ENCODE measurements around the gene FXR2. TPM values are rescaled to one million over a fixed set of nuclear protein-coding genes. Genes with fewer than 3 reads are reported as not detected.

Gene FXR2
- total RNA-seq, 2 experiments from 2014 or later, result 30.4 to 31.2 TPM

- H3K4me3 Mint-ChIP-seq, result peak overlapping the region; percentile 93
- ChIA-PET CTCF (interaction anchor here (1.3 to 3.1 kb wide), 5 partner anchors 11 to 137 kb away, joined by 3 to 21 read pairs (median 12); partner anchors contain the start of genes MPDU1, SENP3, SOX15 and TP53), POLR2A (interaction anchor here (0.6 to 9.3 kb wide), 25 partner anchors 8 to 562 kb away, joined by 3 to 169 read pairs (median 4); partner anchors contain the start of genes ACAP1, CD68, MPDU1 and PHF23)
- H3K4me1 Mint-ChIP-seq, result peaks cover 70% of the 10 kb centered on the region
- peak; percentile 94 for DNase-seq
- H3K9me3 Mint-ChIP-seq, result no peaks in the 10 kb centered on the region
- H3K27me3 Mint-ChIP-seq, result no peaks in the 10 kb centered on the region
- peak overlapping the region; percentile 99 for H3K27ac Mint-ChIP-seq
- H3K36me3 Mint-ChIP-seq (ENCODE audit: low read depth), result peaks cover 84% of the 10 kb centered on the region
Measured at GRCh38 chr17:7573324-7574080, 41.2 kb downstream of the FXR2 start.

DNA sequence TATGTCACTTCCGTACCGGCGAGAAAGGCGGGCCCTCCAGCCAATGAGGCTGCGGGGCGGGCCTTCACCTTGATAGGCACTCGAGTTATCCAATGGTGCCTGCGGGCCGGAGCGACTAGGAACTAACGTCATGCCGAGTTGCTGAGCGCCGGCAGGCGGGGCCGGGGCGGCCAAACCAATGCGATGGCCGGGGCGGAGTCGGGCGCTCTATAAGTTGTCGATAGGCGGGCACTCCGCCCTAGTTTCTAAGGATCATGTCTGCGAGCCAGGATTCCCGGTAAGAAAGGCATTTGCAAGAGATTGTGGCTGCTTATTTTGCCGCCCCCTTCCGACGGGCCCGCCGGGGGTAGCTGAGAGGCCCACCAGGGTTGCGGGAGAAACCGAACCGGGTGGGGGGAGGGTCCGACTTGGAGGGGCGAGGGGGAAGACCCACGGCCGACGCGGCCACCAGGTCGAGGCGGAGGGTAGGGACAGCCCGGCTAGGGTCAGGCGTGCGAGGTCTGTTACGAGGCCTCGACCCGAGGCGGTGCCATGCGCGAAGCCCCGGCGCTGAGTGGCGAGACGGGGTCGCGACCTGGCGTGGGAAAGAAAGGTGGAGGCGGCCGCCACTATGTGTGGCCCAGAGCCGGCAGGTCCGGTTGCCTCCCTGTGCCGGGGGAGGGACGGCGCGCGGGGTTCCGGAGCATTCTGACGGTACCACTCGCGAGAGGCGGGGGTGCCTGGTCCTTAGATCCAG, 41.9 kb downstream of the FXR2 start:
- Mint-ChIP-seq H3K27ac (peak overlapping the region; percentile 99), H3K4me1 (peaks cover 63% of the 10 kb centered on the region), H3K9me3 (no peaks in the 10 kb centered on the region), H3K36me3 (ENCODE audit: low read depth) (peaks cover 78% of the 10 kb centered on the region), H3K27me3 (no peaks in the 10 kb centered on the region), H3K4me3 (peak overlapping the region; percentile 93)
- POLR2A ChIA-PET, result interaction anchor here (0.7 to 9.3 kb wide), 23 partner anchors 11 to 561 kb away, joined by 3 to 169 read pairs (median 4); partner anchors contain the start of genes ACAP1, CD68, CHRNB1 and MPDU1
- DNase-seq, result peak; percentile 100
- CTCF ChIA-PET, result interaction anchor here (1.3 to 3.1 kb wide), 4 partner anchors 12 to 217 kb away, joined by 3 to 21 read pairs (median 8); partner anchors contain the start of genes SENP3, TP53 and WRAP53

DNA sequence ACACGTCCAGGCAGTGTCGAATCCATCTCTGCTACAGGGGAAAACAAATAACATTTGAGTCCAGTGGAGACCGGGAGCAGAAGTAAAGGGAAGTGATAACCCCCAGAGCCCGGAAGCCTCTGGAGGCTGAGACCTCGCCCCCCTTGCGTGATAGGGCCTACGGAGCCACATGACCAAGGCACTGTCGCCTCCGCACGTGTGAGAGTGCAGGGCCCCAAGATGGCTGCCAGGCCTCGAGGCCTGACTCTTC, 42.4 kb downstream of the FXR2 start:
- CTCF ChIA-PET, result interaction anchor here (1.2 to 1.8 kb wide), 4 partner anchors 12 to 217 kb away, joined by 3 to 8 read pairs (median 4); partner anchors contain the start of gene TP53
- H3K9me3 Mint-ChIP-seq, result no peaks in the 10 kb centered on the region
- H3K4me3 Mint-ChIP-seq, result peak overlapping the region; percentile 93
- H3K27ac Mint-ChIP-seq, result peak overlapping the region; percentile 99
- peaks cover 61% of the 10 kb centered on the region for H3K4me1 Mint-ChIP-seq
- POLR2A ChIA-PET, result interaction anchor here (0.8 to 9.3 kb wide), 14 partner anchors 10 to 258 kb away, joined by 3 to 169 read pairs (median 4); partner anchors contain the start of genes CD68, CHRNB1, MPDU1 and POLR2A
- H3K27me3 Mint-ChIP-seq, result no peaks in the 10 kb centered on the region
- DNase-seq, result no peak
- peaks cover 77% of the 10 kb centered on the region for H3K36me3 Mint-ChIP-seq (ENCODE audit: low read depth)

DNA sequence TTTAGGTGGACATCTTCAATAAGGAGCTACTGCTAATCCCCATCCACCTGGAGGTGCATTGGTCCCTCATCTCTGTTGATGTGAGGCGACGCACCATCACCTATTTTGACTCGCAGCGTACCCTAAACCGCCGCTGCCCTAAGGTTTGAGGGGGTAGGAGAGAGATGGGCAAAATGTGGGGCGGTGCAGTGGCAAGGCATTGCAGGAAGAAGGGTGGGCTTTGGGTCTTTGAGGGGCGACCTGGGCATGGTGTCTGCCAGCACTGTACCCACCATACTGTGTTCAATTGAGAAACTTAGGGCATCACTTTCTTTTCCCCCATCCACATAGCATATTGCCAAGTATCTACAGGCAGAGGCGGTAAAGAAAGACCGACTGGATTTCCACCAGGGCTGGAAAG, 44.3 kb downstream of the FXR2 start:
- Mint-ChIP-seq H3K36me3 (ENCODE audit: low read depth) (peaks cover 68% of the 10 kb centered on the region), H3K27ac (peak overlapping the region; percentile 37)

GRCh38 chr17:7569571-7569970, 45.1 kb downstream of the FXR2 start:
- H3K27ac Mint-ChIP-seq, result no peak overlapping the region
- H3K4me1 Mint-ChIP-seq, result peaks cover 34% of the 10 kb centered on the region
- no peak for DNase-seq
- ChIA-PET CTCF (interaction anchor here (0.5 to 1.0 kb wide), 3 partner anchors 9 to 23 kb away, joined by 3 to 4 read pairs (median 3); no protein-coding TSS in a partner anchor), POLR2A (interaction anchor here (1.1 to 9.3 kb wide), 6 partner anchors 7 to 118 kb away, joined by 3 to 169 read pairs (median 44); partner anchors contain the start of genes CD68, MPDU1, POLR2A and SENP3)
- H3K36me3 Mint-ChIP-seq (ENCODE audit: low read depth), result peaks cover 67% of the 10 kb centered on the region
- no peaks in the 10 kb centered on the region for H3K9me3 Mint-ChIP-seq
- H3K4me3 Mint-ChIP-seq, result no peak overlapping the region
- H3K27me3 Mint-ChIP-seq, result no peaks in the 10 kb centered on the region

More for the DNA sequence above, 44.3 kb downstream of the FXR2 start:
- CTCF ChIA-PET, result interaction anchor here (0.6 to 1.8 kb wide), 4 partner anchors 9 to 121 kb away, joined by 3 to 8 read pairs (median 4); partner anchors contain the start of genes SENP3 and TP53
- H3K4me3 Mint-ChIP-seq, result no peak overlapping the region
- no peaks in the 10 kb centered on the region for H3K27me3 Mint-ChIP-seq
- no peak for DNase-seq
- POLR2A ChIA-PET, result interaction anchor here (0.5 to 9.3 kb wide), 9 partner anchors 8 to 117 kb away, joined by 3 to 169 read pairs (median 6); partner anchors contain the start of genes CD68, MPDU1, POLR2A and SENP3
- peaks cover 42% of the 10 kb centered on the region for H3K4me1 Mint-ChIP-seq
- no peaks in the 10 kb centered on the region for H3K9me3 Mint-ChIP-seq

GRCh38 chr17:7563115-7563869, 51.4 kb downstream of the FXR2 start:
- DNase-seq, result no peak
- CTCF ChIA-PET, result no interaction called here
- Mint-ChIP-seq H3K27ac (peak overlapping the region; percentile 87), H3K36me3 (ENCODE audit: low read depth) (peaks cover 44% of the 10 kb centered on the region), H3K9me3 (no peaks in the 10 kb centered on the region), H3K4me1 (peaks cover 46% of the 10 kb centered on the region), H3K4me3 (peak overlapping the region; percentile 81), H3K27me3 (no peaks in the 10 kb centered on the region)
- POLR2A ChIA-PET, result interaction anchor here (0.6 to 4.5 kb wide), 4 partner anchors 9 to 124 kb away, joined by 3 to 80 read pairs (median 12); partner anchors contain the start of genes MPDU1, TP53 and WRAP53

GRCh38 chr17:7562208-7562605, 52.5 kb downstream of the FXR2 start:
- ChIA-PET CTCF (interaction anchor here (1.5 to 6.2 kb wide), 7 partner anchors 9 to 126 kb away, joined by 4 to 207 read pairs (median 20); partner anchors contain the start of genes MPDU1, TP53 and WRAP53), POLR2A (interaction anchor here (1.0 to 4.5 kb wide), 10 partner anchors 11 to 281 kb away, joined by 3 to 80 read pairs (median 22); partner anchors contain the start of genes ACAP1, MPDU1, POLR2A and SLC2A4)
- no peak for DNase-seq
- peak overlapping the region; percentile 81 for H3K4me3 Mint-ChIP-seq
- no peaks in the 10 kb centered on the region for H3K27me3 Mint-ChIP-seq
- H3K4me1 Mint-ChIP-seq, result peaks cover 47% of the 10 kb centered on the region
- H3K27ac Mint-ChIP-seq, result peak overlapping the region; percentile 87
- peaks cover 42% of the 10 kb centered on the region for H3K36me3 Mint-ChIP-seq (ENCODE audit: low read depth)
- no peaks in the 10 kb centered on the region for H3K9me3 Mint-ChIP-seq

- peaks cover 48% of the 10 kb centered on the region for H3K4me1 Mint-ChIP-seq
- POLR2A ChIA-PET, result interaction anchor here (1.0 to 4.5 kb wide), 24 partner anchors 9 to 280 kb away, joined by 3 to 80 read pairs (median 5); partner anchors contain the start of genes ACAP1, CD68, MPDU1 and POLR2A
- no peaks in the 10 kb centered on the region for H3K27me3 Mint-ChIP-seq
- H3K36me3 Mint-ChIP-seq (ENCODE audit: low read depth), result peaks cover 39% of the 10 kb centered on the region
- H3K9me3 Mint-ChIP-seq, result no peaks in the 10 kb centered on the region
- CTCF ChIA-PET, result interaction anchor here (0.8 to 6.2 kb wide), 35 partner anchors 9 to 516 kb away, joined by 3 to 207 read pairs (median 7); partner anchors contain the start of genes CD68, FXR2, GABARAP and MPDU1
- H3K27ac Mint-ChIP-seq, result peak within 1 kb of the TSS; percentile 93
- peak within 1 kb of the TSS; percentile 91 for H3K4me3 Mint-ChIP-seq
- DNase-seq, result peak; percentile 91
Measured at GRCh38 chr17:7561589-7562207, 53.0 kb downstream of the FXR2 start, which contains the start of gene SENP3. SENP3 (plus strand) TSS chr17:7561919; CDS start chr17:7563077, 1,158 bp downstream.

GRCh38 chr17:7561028-7561575, 53.6 kb downstream of the FXR2 start:
- DNase-seq, result peak; percentile 85
- H3K27me3 Mint-ChIP-seq, result no peaks in the 10 kb centered on the region
- ChIA-PET CTCF (interaction anchor here (0.8 to 6.2 kb wide), 41 partner anchors 9 to 515 kb away, joined by 3 to 207 read pairs (median 6); partner anchors contain the start of genes CD68, FXR2, GABARAP and MPDU1), POLR2A (interaction anchor here (0.9 to 4.5 kb wide), 28 partner anchors 9 to 253 kb away, joined by 3 to 80 read pairs (median 4); partner anchors contain the start of genes ACAP1, CD68, MPDU1 and POLR2A)
- peaks cover 52% of the 10 kb centered on the region for H3K4me1 Mint-ChIP-seq
- H3K27ac Mint-ChIP-seq, result peak overlapping the region; percentile 93
- H3K9me3 Mint-ChIP-seq, result no peaks in the 10 kb centered on the region
- peaks cover 42% of the 10 kb centered on the region for H3K36me3 Mint-ChIP-seq (ENCODE audit: low read depth)
- H3K4me3 Mint-ChIP-seq, result peak overlapping the region; percentile 91

DNA sequence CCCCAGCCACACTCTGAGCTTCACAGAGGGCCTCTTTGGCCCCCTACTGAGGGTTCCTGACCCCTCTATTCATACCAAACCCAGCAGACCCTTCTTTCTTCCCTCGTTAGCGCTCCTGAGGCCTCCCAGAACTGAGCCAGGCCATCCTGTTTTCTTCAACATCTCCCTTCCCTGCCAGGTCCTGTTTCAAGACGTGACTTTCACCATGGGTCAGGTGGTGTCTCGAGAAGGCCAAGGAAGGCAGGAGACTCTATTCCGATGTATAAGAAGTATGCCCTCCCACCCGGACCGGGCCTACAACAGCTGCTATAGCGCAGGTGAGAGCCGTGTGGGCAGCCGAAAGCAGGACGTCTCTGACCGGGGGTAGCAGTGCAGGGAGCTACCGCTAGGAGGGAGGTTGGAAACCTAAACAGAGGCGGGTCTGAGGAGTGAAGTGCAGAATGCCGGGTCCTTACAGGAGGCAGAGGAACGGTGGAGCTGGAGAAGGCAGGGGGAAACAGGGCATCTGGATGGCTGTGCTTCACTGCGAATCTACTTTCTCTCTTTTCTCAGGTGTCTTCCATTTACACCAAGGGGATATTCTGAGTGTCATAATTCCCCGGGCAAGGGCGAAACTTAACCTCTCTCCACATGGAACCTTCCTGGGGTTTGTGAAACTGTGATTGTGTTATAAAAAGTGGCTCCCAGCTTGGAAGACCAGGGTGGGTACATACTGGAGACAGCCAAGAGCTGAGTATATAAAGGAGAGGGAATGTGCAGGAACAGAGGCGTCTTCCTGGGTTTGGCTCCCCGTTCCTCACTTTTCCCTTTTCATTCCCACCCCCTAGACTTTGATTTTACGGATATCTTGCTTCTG, 54.3 kb downstream of the FXR2 start:
- CTCF ChIA-PET, result interaction anchor here (0.7 to 6.2 kb wide), 40 partner anchors 8 to 514 kb away, joined by 3 to 207 read pairs (median 6); partner anchors contain the start of genes CD68, FXR2, GABARAP and MPDU1
- no peaks in the 10 kb centered on the region for H3K9me3 Mint-ChIP-seq
- H3K4me3 Mint-ChIP-seq, result peak overlapping the region; percentile 91
- peak overlapping the region; percentile 93 for H3K27ac Mint-ChIP-seq
- POLR2A ChIA-PET, result interaction anchor here (0.9 to 4.5 kb wide), 26 partner anchors 8 to 252 kb away, joined by 3 to 80 read pairs (median 4); partner anchors contain the start of genes CD68, MPDU1, POLR2A and TMEM102
- peaks cover 38% of the 10 kb centered on the region for H3K36me3 Mint-ChIP-seq (ENCODE audit: low read depth)
- no peaks in the 10 kb centered on the region for H3K27me3 Mint-ChIP-seq
- peaks cover 56% of the 10 kb centered on the region for H3K4me1 Mint-ChIP-seq
- peak; percentile 64 for DNase-seq
